A549 (cell line): Measurements from ENCODE around the gene TCN2.

Experiments used
- BHLHE40 ChIP-seq: IDR thresholded peaks from 2 replicates; pipeline ENCODE4 v1.6.1; 2012; ENCODE audit warnings: low read depth, low read length, inconsistent platforms
- ELK1 ChIP-seq: fragments of 150-350 bp; IDR thresholded peaks from 2 replicates; pipeline ENCODE4 v1.6.1; 2014; ENCODE audit warnings: low read depth, mild to moderate bottlenecking, low read length
- EP300 ChIP-seq, 2 experiments: fragments of >200 bp; sonication (Bioruptor Twin); formaldehyde crosslinking; IDR thresholded peaks; 2 replicates in 1 of 2; 3 replicates in 1 of 2; pipeline ENCODE4 v1.6.1; 2016 to 2017
- ESRRA ChIP-seq: fragments of 150-350 bp; IDR thresholded peaks from 2 replicates; pipeline ENCODE4 v1.6.1; 2014; ENCODE audit warnings: mild to moderate bottlenecking, low read length, borderline replicate concordance
- HOXB13 ChIP-seq: fragments of 250-450 bp; sonication (Bioruptor Pico); IDR thresholded peaks from 2 replicates; pipeline ENCODE4 v1.5.0; 2020; ENCODE audit warnings: low read depth, mild to moderate bottlenecking, moderate library complexity
- MAFK ChIP-seq: fragments of 450-650 bp; IDR thresholded peaks from 2 replicates; pipeline ENCODE4 v1.6.1; 2014; ENCODE audit not compliant: partially characterized antibody
- PHF8 ChIP-seq: fragments of 200-600 bp; sonication (generic); IDR thresholded peaks from 2 replicates; pipeline ENCODE4 v1.6.1; 2016; ENCODE audit warnings: low read depth, mild to moderate bottlenecking, antibody characterized with exemption, moderate library complexity, borderline replicate concordance
- POLR2A ChIP-seq: IDR thresholded peaks from 2 replicates; pipeline ENCODE4 v1.6.1; 2012; ENCODE audit warnings: mild to moderate bottlenecking, low read length
- RAD21 ChIP-seq, 2 experiments: fragments of >200 bp in 1 of 2; sonication (Bioruptor Twin) in 1 of 2; formaldehyde crosslinking in 1 of 2; IDR thresholded peaks in 1 of 2; conservative IDR thresholded peaks in 1 of 2; 2 replicates in 1 of 2; 3 replicates in 1 of 2; pipeline ENCODE4 v1.6.1; 2012 to 2018; ENCODE audit warnings: inconsistent platforms in 1 of 2
- RCOR1 ChIP-seq: fragments of 150-350 bp; IDR thresholded peaks from 2 replicates; pipeline ENCODE4 v1.6.1; 2014; ENCODE audit warnings: antibody characterized with exemption, low read length, low read depth
- SMC3 ChIP-seq: fragments of >200 bp; sonication (Bioruptor Twin); formaldehyde crosslinking; IDR thresholded peaks from 3 replicates; pipeline ENCODE4 v1.6.1; 2018; ENCODE audit warnings: inconsistent platforms
- TF ChIP-seq, protein P1 (sequence below): fragments of >200 bp; sonication (Bioruptor Twin); formaldehyde crosslinking; IDR thresholded peaks from 3 replicates; pipeline ENCODE4 v1.5.1; 2016
- TF ChIP-seq, protein P2 (sequence below): fragments of 450-650 bp; IDR thresholded peaks from 2 replicates; pipeline ENCODE4 v1.6.1; 2014; ENCODE audit warnings: antibody characterized with exemption

DNA sequence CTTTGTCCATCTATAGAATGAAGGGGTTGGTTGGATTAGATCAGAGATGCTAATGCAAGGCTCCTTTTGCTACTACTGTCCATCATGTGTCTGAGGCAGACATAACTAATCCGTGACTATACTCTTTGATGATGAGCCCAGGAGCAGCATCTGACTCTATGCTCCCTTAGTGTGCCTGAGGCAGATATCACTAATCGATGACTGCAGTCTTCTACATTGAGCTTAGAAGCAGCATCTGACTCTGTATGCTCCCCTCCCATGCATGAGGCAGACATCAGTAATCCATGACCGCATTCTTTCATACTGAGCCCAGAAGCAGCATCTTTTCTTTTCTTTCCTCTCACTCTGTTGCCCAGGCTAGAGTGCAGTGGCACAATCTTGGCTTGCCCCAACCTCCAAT, 4.2 kb downstream of the TCN2 start:
- no peak for TF ChIP-seq RAD21 (conservative IDR thresholded peaks at IDR 0.05 in 1 of 2, IDR thresholded peaks at IDR 0.05 in 1 of 2)
- TF ChIP-seq ESRRA, result no peak
- TF ChIP-seq POLR2A, result no peak
- TF ChIP-seq, protein P1, sequence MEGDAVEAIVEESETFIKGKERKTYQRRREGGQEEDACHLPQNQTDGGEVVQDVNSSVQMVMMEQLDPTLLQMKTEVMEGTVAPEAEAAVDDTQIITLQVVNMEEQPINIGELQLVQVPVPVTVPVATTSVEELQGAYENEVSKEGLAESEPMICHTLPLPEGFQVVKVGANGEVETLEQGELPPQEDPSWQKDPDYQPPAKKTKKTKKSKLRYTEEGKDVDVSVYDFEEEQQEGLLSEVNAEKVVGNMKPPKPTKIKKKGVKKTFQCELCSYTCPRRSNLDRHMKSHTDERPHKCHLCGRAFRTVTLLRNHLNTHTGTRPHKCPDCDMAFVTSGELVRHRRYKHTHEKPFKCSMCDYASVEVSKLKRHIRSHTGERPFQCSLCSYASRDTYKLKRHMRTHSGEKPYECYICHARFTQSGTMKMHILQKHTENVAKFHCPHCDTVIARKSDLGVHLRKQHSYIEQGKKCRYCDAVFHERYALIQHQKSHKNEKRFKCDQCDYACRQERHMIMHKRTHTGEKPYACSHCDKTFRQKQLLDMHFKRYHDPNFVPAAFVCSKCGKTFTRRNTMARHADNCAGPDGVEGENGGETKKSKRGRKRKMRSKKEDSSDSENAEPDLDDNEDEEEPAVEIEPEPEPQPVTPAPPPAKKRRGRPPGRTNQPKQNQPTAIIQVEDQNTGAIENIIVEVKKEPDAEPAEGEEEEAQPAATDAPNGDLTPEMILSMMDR, result no peak
- no peak for TF ChIP-seq ELK1
- TF ChIP-seq BHLHE40, result no peak
- TF ChIP-seq RCOR1, result no peak
- TF ChIP-seq MAFK, result no peak
- TF ChIP-seq EP300 (IDR thresholded peaks at IDR 0.05), result no peak
- TF ChIP-seq PHF8, result no peak
- TF ChIP-seq, protein P2, sequence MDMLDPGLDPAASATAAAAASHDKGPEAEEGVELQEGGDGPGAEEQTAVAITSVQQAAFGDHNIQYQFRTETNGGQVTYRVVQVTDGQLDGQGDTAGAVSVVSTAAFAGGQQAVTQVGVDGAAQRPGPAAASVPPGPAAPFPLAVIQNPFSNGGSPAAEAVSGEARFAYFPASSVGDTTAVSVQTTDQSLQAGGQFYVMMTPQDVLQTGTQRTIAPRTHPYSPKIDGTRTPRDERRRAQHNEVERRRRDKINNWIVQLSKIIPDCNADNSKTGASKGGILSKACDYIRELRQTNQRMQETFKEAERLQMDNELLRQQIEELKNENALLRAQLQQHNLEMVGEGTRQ, result no peak
- no peak for TF ChIP-seq SMC3
- no peak for TF ChIP-seq HOXB13
